Measurements from ENCODE around the gene UBQLN4.

DNA sequence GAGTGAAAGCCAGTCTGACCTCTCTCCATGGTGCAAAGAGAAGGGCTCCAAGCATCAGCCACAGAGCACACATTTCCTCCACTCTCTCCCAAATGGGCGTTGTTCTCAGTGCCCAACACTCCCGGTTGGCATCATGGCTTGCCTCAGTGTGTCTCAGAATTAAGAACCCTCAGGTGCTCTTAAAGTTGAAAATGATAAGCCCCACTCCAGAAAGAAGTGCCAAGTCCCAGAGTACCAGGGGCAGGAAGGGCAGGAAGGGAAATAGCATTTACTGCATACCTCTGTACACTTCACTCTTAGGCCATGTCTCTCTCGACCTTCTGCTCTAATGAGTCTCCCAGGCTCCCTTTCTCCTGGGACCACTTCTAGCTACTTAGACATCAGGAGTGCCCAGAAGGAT, 60.0 kb downstream of the UBQLN4 start:
- TF ChIP-seq CTCF (IDR thresholded peaks at IDR 0.05), result no peak
- TF ChIP-seq OVOL2 (CRISPR knock-in tag; IDR thresholded peaks at IDR 0.05; ENCODE audit: borderline replicate concordance), result no peak
- TF ChIP-seq NR2C2 (CRISPR knock-in tag; IDR thresholded peaks at IDR 0.05), result no peak
- TF ChIP-seq CREM (CRISPR knock-in tag; IDR thresholded peaks at IDR 0.05), result no peak
- no peak for TF ChIP-seq STAT6 (CRISPR knock-in tag; conservative IDR thresholded peaks at IDR 0.05; ENCODE audit: low read depth)
- no peak for TF ChIP-seq GTF2I (CRISPR knock-in tag; conservative IDR thresholded peaks at IDR 0.05)
- TF ChIP-seq ATF2 (CRISPR knock-in tag; IDR thresholded peaks at IDR 0.05; ENCODE audit: borderline replicate concordance, low read depth), result no peak
- TF ChIP-seq ZNF138 (CRISPR knock-in tag; conservative IDR thresholded peaks at IDR 0.05), result no peak
- TF ChIP-seq MLX (CRISPR knock-in tag; IDR thresholded peaks at IDR 0.05), result no peak

Measured in WTC11 (cell line).